Measurements from ENCODE around the gene PHF14.

PHF14 gene

GRCh38 chr7:11176985-11177555, 203.4 kb downstream of the PHF14 start:
- no peak for DNase-seq

GRCh38 chr7:11177793-11178192, 204.1 kb downstream of the PHF14 start:
- DNase-seq, result no peak

- DNase-seq, result no peak
Measured at GRCh38 chr7:11181590-11181989, 207.9 kb downstream of the PHF14 start.

- no peak for DNase-seq
Measured at GRCh38 chr7:11182736-11183135, 209.1 kb downstream of the PHF14 start.

GRCh38 chr7:11185179-11185815, 211.6 kb downstream of the PHF14 start:
- DNase-seq, result no peak

GRCh38 chr7:11188529-11189310, 215.0 kb downstream of the PHF14 start:
- DNase-seq, result no peak

- DNase-seq, result no peak
Measured at GRCh38 chr7:11191081-11191480, 217.4 kb downstream of the PHF14 start.

- DNase-seq, result no peak
Measured at GRCh38 chr7:11191574-11192220, 218.0 kb downstream of the PHF14 start.

GRCh38 chr7:11192506-11192905, 218.8 kb downstream of the PHF14 start:
- no peak for DNase-seq

GRCh38 chr7:11193131-11193867, 219.6 kb downstream of the PHF14 start:
- DNase-seq, result no peak

- DNase-seq, result no peak
Measured at GRCh38 chr7:11193888-11194287, 220.2 kb downstream of the PHF14 start.

- DNase-seq, result no peak
Measured at GRCh38 chr7:11194492-11194891, 220.8 kb downstream of the PHF14 start.

- DNase-seq, result no peak
Measured at GRCh38 chr7:11195502-11195901, 221.8 kb downstream of the PHF14 start.

GRCh38 chr7:11196143-11196542, 222.5 kb downstream of the PHF14 start:
- DNase-seq, result no peak

- no peak for DNase-seq
Measured at GRCh38 chr7:11203224-11203623, 229.6 kb downstream of the PHF14 start.

- no peak for DNase-seq
Measured at GRCh38 chr7:11203683-11204082, 230.0 kb downstream of the PHF14 start.

GRCh38 chr7:11206177-11206899, 232.7 kb downstream of the PHF14 start:
- no peak for DNase-seq

GRCh38 chr7:11207565-11207964, 233.9 kb downstream of the PHF14 start:
- no peak for DNase-seq

- no peak for DNase-seq
Measured at GRCh38 chr7:11208883-11209465, 235.3 kb downstream of the PHF14 start.

- DNase-seq, result no peak
Measured at GRCh38 chr7:11210374-11210773, 236.7 kb downstream of the PHF14 start.

- peak; percentile 35 for DNase-seq
Measured at GRCh38 chr7:11212080-11212711, 238.5 kb downstream of the PHF14 start.
